Measurements from ENCODE around the gene TMEM123.

The TMEM123 gene

DNA sequence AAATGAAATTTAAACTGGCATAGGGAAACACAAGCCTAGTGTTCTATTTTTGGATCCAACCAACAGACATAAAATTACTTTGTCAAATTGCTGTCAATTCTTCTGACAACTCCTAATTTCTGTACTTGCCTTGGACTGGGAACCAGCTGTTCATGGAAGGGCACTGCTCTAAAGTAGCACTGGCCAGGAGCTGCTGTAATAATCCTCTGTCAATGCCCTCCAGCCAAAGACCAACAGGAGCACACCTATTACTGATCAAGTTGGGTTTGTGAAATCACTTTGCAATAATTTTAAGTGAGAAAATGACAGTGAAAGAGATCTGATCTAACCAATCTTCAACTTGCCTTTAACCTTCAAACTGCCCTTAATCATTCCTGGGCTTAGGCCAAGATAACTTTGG is 18.9 kb upstream of the TMEM123 start:
- no peak for DNase-seq

DNA sequence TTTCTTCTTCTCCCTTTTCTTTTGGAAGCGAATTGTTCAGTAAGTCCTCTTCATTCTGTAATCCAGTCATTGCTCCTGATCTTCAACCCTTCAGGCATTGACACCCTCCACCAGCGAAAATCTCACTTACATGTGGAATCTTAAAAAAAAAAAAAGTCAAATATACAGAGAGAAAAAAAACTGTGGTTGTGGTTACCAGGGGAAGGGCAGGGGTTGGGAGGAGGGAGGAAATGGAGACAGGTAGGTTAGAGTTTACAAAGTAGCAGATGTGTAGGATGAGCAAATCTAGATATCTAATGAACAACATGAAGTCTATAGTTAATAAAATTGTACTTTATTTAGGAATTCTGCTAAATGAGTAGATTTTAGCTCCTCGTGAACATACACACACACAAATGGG is 17.7 kb upstream of the TMEM123 start:
- no peak for DNase-seq

DNA sequence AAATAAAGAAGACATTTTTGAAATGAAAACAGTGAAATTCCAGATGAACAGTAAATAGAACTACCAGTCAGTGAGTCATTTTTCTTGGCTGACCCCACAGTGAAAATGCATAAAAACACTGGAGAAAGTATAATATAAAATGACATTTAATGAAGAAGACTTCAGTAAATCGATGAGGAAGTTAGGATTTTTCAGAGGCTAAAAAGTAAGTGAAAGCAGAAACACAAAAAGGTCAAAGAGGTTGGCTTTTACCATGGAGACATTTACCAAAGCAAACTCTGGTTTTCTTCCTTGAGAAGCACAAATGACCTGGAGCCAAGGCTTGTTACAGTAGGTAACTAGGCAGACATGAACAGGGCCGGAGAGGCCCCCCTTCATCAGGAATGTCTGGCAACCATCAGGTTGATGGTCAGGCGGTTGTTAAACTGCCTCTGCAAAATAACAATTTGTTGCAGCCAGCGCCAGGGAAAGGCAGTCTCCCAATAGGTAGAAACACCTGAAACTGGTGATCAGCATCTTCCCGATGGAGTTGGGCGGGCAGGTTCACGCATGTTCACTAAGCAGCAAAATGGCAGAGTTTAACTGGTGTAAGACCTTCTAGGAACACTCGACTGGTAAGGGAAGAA is 16.7 kb upstream of the TMEM123 start:
- DNase-seq = peak in 2 of 4 experiments; percentile 50 to 58

DNA sequence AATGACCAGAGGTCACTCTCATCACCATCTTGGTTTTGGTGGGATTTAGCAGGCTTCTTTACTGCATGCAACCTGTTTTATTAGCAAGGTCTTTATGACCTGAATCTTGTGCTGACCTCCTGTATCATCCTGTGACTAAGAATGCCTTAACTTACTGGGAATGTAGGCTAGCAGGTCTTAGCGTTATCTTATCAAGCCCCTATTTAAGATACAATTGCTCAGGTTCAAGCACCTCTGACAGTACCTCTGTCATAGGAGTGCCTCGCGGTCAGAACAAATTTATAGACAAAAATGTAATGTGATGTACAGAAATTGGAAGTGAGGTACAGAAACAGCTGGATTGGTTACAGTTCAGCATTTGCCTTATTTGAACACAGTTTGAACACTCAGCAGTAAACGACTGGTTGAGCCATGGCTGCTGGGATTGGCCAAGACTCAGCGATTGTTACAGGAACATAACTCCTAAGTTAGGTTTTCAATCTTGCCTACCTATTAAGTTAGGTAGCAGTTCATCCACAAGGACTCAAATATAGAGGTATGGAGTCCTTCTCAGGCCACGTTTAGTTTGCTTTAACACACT is 16.1 kb upstream of the TMEM123 start:
- DNase-seq = no peak

DNA sequence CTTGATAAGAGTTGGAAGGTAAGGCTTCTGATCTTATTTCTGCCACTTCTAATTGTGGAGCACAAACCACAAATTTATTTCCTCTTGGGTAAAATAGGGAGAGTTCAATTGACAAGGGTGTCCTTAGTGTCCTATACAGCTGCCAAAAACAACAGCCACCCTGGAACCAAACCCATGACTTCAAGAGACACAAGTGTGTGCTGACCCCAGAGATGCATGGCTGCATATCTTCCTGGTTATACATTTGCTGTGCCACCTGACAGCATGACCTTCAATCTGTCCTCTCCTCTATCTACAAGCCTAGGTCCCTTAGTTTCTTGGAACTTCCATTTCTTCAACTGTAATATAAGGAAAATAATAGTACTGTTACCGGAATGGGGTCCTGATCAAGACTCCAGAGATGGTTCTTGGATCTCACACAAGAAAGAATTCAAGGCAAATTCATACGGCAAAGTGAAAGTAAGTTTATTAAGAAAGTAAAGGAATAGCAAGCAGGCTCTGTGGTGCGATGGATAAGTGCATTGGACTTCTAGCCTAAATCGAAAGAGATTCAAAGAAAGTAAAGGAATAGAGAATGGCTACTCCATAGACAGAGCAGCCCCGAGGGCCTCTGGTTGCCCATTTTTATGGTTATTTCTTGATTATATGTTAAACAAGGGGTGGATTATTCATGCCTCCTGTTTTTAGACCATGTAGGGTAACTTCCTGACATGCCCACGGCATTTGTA is 15.5 kb upstream of the TMEM123 start:
- DNase-seq = no peak

DNA sequence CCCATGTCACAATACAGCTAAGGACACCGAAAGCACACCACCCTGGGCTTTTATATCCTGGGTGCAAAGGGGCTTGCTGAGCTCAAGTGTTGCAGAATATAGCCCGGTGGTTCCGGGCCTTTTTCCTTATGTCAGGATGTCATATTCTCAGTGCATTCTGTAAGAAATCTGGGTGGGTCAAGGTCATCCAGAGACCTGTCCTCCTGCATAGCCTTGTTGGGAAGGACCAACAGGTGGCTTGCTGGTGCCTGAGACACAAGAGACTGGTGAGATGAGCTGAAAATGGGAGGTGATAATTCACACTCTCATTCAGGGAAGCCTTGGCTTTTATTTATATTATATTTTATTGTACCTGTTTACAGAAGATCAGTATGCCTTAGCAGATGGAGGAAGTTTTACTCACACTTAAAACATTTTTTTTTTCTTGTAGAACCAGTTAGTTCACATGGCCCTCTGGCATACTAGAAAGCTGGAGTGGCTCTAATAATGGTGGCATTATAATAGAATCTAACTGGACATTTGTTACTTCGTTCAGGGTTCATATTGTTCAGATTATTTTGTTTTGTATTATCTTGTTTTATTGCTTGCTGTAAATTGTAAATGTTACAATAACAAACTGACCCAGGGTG is 14.6 kb upstream of the TMEM123 start:
- DNase-seq = no peak

DNA sequence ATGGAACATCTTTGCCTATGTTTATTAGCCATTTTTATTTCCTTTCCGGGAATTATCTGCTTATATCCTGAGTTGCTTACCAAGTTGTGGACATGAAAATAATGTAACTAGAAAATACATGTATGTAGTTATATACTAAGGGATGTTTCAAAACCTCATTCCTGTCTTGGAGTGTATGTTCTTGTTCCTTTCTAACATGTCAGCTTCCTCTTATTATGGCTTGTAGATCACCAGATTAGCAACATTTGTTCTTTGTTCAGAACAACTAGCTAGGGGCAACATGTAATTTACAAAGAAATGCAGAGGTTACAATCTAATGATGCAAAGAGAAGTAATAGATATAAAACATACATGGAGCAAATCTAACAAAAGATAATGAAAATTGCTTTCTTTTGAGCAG is 13.1 kb upstream of the TMEM123 start:
- peak in 2 of 4 experiments; percentile 50 to 57 for DNase-seq

DNA sequence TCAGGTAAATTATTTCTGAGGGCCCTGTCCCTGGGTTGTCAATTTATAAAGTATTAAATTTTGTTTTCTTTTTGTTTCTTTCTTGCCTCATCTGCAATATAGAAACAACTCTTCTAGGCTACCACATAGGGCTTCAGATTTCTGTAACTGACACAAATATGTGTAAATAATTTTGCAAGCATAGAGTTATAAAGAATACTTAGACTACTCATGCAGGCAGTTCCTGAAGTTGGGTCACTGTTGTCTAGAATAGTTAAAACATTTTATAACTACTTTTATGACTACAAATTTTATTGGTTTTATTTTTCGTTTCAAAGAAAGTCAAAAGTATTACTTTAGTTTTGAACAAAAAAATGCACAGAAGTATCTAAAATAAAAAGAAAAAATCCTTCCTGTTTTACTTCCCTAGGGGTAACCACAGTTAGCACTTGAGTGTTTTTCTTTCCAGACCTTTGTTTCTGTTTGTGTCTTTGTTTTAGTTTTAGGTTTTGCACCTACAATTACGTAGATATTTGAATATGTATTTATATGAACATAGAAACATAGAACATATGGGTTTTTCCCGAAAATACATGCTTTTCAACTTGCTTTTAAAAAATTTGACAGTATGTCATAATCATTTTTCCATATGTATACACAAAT is 12.4 kb upstream of the TMEM123 start:
- DNase-seq = peak in 2 of 4 experiments; percentile 16 to 34

DNA sequence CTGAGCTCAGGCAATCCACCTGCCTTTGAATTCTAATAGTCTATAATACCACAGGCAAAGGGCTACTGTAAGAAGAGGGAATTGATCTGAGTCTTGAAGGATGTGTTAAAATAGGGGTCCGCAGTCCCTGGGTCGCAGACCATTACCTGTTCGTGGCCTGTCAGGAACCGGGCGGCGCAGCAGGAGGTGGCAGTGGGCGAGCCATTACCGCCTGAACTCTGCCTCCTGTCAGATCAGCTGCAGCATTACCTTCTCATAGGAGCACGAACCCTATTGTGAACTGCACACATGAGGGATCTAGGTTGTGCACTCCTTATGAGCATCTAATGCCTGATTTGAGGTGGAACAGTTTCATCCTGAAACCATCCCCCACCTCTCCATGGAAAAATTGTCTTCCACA is 11.5 kb upstream of the TMEM123 start:
- no peak for DNase-seq

DNA sequence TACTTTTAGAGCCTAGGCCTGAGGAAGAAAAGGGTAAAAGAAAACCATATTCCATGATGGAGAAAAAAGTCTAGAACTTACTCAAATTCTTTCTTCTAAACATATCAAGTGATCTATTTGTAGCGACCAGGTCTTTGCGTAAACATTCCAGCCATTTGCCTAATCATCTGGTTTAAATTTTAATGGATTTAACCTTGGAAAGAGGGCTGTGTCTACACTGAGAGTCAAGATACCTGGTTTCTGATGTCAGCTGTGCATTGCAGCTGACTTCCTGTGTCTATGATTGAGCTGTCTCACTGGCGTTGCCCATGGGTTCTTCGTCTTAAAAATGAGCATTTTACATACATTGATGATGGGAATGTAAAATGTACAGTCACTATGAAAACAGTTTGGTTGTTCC is 10.0 kb upstream of the TMEM123 start:
- no peak for DNase-seq

DNA sequence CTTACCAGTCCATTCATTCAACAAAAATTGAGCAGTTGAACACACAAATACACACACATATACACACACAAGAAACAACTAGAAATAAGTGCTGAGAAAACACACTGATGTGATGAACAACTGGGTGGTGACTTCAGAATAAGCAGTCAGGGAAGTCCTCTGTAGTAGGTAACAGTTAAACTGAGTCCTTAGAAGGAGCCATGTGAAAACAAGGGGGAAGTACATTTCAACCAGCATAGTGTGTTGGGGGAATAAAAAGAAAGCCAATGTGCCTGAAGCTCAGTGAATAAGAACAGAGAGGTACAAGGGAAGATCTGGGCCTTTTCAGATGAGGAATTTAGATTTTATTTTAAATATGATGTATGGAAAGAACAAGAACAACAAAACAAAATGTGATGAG is 6.8 kb upstream of the TMEM123 start:
- peak in 2 of 4 experiments; percentile 26 to 28 for DNase-seq

DNA sequence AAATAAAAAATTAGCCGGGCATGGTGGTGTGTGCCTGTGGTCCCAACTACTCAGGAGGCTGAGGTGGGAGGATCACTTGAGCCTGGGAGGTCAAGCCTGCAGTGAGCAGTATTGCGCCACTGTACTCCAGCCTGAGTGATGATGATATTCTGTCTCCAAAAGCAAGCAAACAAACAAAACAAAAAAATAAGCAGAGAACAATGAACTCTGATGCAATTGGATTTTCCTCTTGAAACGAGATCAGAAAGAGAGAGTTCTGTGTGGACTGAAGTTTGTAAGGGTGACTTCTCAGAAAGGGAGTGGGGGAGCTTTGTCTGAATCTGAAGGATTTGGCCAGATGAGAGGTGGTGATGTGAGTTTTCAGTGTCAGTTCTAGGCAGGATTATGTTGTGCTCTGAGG is 6.0 kb upstream of the TMEM123 start:
- DNase-seq = peak in 3 of 4 experiments; percentile 28 to 59 (median 34)

DNA sequence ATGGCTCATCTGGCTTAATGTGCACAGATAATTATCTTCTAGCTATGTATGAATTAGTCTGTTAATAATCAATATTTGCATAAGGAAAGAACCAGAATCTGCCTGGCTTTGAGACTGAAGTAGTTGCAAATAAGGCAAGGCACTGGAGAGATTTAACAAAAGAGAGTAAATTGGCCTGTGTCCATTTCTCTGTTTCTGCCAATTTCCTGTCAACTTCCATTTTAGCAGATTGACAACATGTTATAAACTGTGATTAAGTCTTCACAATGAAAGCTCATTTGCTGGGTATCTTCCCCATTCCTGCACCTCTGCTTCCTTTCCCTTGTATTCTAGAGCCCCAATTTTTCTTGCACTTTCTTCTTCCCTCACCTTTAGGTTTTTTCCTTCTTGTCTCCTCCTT is 5.3 kb upstream of the TMEM123 start:
- DNase-seq = no peak

DNA sequence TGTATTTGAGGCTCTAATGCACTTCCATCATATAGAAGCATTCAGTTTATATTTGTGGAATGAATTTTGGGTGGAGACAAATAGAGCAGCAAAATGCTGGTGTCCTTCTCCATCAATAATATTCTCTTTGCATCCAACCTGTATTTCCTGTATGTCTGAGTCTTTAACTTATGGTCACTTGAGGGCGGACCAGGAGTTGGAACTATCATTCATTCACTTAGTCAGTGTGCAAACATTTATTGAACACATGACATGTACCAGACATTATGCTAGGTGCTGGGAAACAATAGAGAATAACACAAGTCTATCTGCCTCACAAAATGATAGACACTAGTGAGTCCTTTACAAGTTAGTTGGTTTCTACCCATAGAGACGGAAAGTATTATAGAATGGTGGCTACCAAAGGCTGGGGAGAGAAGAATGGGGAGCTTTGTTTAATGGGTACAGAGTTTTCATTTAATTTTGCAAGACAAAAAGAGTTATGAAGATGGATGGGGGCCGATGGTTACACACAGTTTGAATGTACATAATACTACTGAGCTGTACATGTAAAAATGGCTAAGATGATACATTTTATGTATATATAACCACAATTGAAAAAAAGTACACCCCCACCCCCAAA is 4.6 kb upstream of the TMEM123 start:
- no peak for DNase-seq

DNA sequence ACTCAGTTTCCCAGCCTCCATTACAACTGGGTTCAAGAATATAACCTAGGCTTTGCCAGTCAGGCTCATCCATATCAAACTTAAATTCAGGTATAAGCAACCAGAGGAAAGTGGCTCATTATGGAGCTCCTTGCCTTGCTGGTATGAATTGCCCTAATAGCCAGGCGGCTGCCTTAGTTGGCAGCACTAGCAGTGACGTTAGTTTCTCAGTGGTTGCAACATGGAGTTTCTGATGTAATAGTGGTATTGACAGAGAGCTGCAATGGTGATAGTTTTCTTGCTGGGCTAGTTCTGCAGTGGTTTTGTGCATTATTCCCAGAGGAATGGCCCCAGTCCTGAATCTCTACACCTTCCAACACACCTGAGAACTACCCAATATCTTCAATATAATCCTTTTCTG is 3.8 kb upstream of the TMEM123 start:
- DNase-seq = peak; percentile 78 to 89 (median 84)

DNA sequence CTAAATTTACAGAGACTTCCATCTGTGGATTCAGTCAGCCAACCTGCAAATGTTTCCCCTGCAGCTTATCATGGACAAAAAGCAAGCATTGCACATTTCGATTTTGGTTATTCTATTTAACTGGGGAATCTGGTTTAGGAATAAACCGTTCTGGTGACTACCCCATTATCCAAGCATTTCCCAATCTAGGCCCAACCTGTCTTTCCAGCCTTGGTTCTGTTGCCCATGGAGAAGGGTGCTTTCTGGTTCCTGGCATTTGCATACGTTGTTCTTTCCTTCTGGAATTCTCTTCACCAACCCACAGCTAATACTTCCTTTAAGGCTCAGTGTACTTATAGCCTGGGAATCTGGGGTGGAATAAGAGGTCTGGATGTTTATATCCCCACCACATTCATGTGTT is 1.4 kb upstream of the TMEM123 start:
- DNase-seq = no peak

DNA sequence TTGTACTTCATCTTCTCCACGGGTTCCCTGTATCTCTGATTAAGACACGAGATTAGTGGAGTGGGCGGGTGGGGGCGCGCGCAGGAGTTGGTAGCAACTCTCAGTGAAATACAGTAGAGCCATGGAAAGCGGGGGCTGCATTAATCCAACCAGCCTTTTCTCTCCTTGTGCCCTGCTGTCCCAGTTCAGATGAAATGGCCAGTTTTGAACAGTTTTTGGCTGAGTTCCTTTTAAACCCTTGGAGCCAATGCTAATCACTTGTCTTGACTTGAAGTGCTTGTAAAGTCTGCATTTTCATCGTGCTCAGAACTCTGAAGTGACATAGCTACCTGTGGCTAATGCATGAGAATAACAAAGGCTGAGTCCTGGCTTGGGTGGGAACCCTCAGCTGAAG is 734 bp upstream of the TMEM123 start:
- no peak for DNase-seq

DNA sequence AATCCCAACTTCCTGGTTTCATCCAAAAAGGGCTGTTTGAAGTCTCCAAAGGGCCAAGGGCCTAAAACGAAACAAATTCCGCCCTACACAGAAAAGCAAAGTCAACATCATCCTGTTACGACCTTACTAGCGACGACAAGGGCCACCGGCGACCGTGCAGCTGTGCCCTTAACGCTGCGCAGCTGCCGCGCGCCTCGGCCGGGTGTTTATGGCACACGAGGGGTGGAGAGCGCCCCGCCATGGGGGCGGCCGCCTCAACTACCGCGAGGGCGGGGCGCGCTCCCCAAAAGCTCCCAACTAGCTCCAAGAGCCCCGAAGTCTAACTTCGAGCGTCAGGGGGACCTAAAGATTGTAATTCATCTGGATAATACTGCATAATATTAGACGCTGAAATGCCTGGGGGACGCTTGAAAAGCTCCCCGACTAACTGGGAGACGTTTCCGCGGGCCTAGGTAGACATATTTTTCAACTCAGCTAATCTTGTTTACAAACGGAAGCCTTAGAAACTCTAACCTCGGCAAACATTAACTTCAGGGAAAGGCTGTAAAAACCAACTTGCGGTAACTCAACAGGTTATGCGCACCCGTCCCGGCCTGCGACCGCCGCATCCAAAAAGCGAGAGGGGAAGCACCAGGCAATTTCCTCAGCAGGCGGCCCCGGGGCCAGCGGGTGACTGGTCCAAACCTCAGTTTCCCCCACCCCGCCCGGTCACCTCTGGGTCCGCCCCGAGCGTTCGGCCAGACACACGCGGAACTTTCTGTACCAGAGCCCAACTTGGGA is 694 bp downstream of the TMEM123 start:
- DNase-seq = peak; percentile 69 to 87 (median 76)

DNA sequence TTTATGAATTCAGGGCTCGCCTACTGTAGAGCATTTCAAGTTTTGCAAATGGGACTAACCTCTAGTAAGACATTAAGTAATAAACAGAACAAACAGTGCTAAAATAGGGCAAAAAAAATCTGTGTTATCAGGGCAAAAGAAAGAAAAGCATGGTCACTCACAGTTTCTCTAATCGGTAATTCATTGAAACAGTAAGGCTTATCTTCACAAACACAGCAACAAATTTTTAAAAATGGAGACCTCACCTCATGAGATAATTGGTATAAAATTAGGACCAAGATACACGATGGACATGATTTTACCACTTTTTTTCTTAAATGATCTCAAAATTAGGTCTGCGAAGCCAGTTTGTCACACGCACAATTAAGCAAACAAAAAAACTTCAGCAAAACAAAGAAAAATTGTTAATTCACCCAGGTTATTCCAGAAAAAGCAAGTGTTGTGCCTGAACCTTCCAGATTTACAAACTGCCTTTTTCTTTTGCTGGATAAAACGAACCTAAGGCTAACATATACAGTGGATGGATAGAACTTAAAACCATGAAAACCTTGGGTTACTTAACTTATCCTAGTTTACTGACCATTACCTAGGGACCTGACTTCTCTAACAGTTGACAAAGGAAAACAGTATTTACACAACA is 1.4 kb downstream of the TMEM123 start:
- DNase-seq = no peak

DNA sequence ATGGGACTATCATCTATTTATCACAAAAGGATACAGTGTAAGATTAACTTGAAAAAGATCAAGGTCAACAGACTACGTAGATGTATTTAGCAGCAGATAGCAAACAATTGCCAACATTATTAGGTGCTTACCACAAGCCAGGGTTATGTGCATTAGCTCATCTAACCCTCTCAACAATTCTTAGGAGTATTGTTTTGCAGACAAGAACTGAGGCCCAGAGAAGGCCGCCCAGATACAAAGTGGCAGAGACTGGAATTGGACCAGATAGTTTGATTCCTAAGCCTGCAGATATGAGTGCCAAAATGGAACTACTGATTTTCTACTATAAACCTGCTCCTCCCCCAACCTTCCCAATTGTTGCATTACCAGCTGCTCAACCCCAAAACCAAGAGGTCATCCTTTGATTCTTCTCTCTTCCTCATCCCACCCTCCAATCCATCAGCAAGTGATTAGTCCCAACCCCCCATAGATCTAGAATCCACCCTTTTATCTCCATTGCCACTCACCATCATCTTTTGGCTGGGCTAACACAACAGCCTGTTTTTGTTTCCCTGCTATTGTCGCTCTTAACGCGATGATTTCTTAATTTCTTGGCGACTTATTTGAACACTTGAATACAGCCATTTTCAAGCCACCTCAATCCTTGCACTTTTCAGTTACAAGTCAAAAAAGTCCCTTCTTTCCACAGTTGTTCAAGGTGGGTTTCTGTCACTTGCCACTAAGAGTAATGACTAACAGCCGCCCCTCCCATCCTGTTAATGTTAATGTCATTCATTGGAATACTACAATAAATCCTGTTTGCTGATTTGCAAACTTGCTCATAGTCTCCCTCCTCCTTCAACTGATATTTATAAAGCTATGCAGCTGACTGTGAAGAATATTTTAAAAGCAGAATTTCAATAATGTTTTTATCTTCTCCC is 2.7 kb downstream of the TMEM123 start:
- DNase-seq = no peak
